ENCODE data around the gene KRTAP15-1.

DNA sequence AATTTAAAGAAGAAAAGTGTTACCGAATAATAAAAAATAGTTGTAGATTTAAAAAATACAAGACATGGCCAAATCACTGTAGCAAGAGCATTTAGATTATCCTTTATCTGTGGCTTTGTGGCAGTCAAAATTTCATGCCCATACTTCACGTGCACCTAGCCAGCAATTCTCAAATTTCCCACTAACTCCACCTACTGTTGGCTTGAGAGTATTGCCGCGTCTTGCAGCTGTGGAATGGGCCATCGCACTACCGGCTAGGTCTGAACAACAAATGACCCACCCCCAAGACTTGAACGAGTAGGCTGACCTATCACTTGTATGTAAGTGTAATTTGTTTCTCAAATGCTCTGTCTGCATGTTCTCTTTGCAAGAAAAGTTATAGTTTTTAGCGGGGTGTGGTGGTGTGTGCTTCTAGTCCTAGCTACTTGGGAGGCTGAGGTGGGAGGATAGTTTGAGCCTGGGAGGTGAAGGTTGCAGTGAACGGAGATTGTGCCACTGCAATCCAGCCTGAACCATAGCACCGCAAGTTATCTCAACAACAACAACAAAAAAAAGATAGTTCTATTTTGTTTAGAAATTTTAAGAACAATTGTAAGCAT, 5.9 kb upstream of the KRTAP15-1 start:
- no peak for TF ChIP-seq YY1 (IDR thresholded peaks at IDR 0.05; ENCODE audit: low read depth)
- TF ChIP-seq ZBTB7A (IDR thresholded peaks at IDR 0.05; ENCODE audit: low read depth): no peak
- TF ChIP-seq, protein P1, sequence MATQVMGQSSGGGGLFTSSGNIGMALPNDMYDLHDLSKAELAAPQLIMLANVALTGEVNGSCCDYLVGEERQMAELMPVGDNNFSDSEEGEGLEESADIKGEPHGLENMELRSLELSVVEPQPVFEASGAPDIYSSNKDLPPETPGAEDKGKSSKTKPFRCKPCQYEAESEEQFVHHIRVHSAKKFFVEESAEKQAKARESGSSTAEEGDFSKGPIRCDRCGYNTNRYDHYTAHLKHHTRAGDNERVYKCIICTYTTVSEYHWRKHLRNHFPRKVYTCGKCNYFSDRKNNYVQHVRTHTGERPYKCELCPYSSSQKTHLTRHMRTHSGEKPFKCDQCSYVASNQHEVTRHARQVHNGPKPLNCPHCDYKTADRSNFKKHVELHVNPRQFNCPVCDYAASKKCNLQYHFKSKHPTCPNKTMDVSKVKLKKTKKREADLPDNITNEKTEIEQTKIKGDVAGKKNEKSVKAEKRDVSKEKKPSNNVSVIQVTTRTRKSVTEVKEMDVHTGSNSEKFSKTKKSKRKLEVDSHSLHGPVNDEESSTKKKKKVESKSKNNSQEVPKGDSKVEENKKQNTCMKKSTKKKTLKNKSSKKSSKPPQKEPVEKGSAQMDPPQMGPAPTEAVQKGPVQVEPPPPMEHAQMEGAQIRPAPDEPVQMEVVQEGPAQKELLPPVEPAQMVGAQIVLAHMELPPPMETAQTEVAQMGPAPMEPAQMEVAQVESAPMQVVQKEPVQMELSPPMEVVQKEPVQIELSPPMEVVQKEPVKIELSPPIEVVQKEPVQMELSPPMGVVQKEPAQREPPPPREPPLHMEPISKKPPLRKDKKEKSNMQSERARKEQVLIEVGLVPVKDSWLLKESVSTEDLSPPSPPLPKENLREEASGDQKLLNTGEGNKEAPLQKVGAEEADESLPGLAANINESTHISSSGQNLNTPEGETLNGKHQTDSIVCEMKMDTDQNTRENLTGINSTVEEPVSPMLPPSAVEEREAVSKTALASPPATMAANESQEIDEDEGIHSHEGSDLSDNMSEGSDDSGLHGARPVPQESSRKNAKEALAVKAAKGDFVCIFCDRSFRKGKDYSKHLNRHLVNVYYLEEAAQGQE (IDR thresholded peaks at IDR 0.05; ENCODE audit: low read depth): no peak
- TF ChIP-seq, protein P2, sequence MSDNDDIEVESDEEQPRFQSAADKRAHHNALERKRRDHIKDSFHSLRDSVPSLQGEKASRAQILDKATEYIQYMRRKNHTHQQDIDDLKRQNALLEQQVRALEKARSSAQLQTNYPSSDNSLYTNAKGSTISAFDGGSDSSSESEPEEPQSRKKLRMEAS (IDR thresholded peaks at IDR 0.05): no peak
